ENCODE results near the gene PXMP2. TPM values are rescaled to one million over a fixed set of nuclear protein-coding genes. Genes with fewer than 3 reads are reported as not detected.

PXMP2 gene
- total RNA-seq, 1 donor from 2014 or later: 34.8 TPM

- DNase-seq (ENCODE audit: low read depth): no peak
Observed at GRCh38 chr12:132719141-132719953, 32.0 kb downstream of the PXMP2 start.

GRCh38 chr12:132719954-132720324, 32.6 kb downstream of the PXMP2 start:
- no peak overlapping the region for H3K4me3 ChIP-seq (ENCODE audit: low read depth, low read length)
- H3K36me3 ChIP-seq (ENCODE audit: control insufficient read depth, insufficient read depth, low read length): peaks cover 5% of the 10 kb centered on the region
- no peaks in the 10 kb centered on the region for H3K27me3 ChIP-seq (ENCODE audit: control insufficient read depth, insufficient read depth, low read length)
- TF ChIP-seq CTCF (IDR thresholded peaks at IDR 0.05; ENCODE audit: insufficient read depth, low read length, poor library complexity, severe bottlenecking): no peak
- no peak for DNase-seq (ENCODE audit: low read depth)

More at GRCh38 chr12:132719141-132719953, 32.0 kb downstream of the PXMP2 start:
- no peak for TF ChIP-seq CTCF (IDR thresholded peaks at IDR 0.05; ENCODE audit: insufficient read depth, low read length, poor library complexity, severe bottlenecking)
- Histone ChIP-seq H3K36me3 (ENCODE audit: control insufficient read depth, insufficient read depth, low read length) (peaks cover 5% of the 10 kb centered on the region), H3K4me3 (ENCODE audit: low read depth, low read length) (no peak overlapping the region), H3K27me3 (ENCODE audit: control insufficient read depth, insufficient read depth, low read length) (no peaks in the 10 kb centered on the region)

GRCh38 chr12:132720606-132721345, 33.4 kb downstream of the PXMP2 start:
- Histone ChIP-seq H3K36me3 (ENCODE audit: control insufficient read depth, insufficient read depth, low read length) (peaks cover 5% of the 10 kb centered on the region), H3K27me3 (ENCODE audit: control insufficient read depth, insufficient read depth, low read length) (no peaks in the 10 kb centered on the region), H3K4me3 (ENCODE audit: low read depth, low read length) (no peak overlapping the region)
- no peak for DNase-seq (ENCODE audit: low read depth)
- no peak for TF ChIP-seq CTCF (IDR thresholded peaks at IDR 0.05; ENCODE audit: insufficient read depth, low read length, poor library complexity, severe bottlenecking)

GRCh38 chr12:132723015-132723763, 35.8 kb downstream of the PXMP2 start:
- peaks cover 5% of the 10 kb centered on the region for H3K36me3 ChIP-seq (ENCODE audit: control insufficient read depth, insufficient read depth, low read length)
- no peaks in the 10 kb centered on the region for H3K27me3 ChIP-seq (ENCODE audit: control insufficient read depth, insufficient read depth, low read length)
- DNase-seq (ENCODE audit: low read depth): no peak
- H3K4me3 ChIP-seq (ENCODE audit: low read depth, low read length): no peak overlapping the region
- no peak for TF ChIP-seq CTCF (IDR thresholded peaks at IDR 0.05; ENCODE audit: insufficient read depth, low read length, poor library complexity, severe bottlenecking)

- no peak overlapping the region for H3K4me3 ChIP-seq (ENCODE audit: low read depth, low read length)
- no peak for DNase-seq (ENCODE audit: low read depth)
- peaks cover 5% of the 10 kb centered on the region for H3K36me3 ChIP-seq (ENCODE audit: control insufficient read depth, insufficient read depth, low read length)
- no peaks in the 10 kb centered on the region for H3K27me3 ChIP-seq (ENCODE audit: control insufficient read depth, insufficient read depth, low read length)
- no peak for TF ChIP-seq CTCF (IDR thresholded peaks at IDR 0.05; ENCODE audit: insufficient read depth, low read length, poor library complexity, severe bottlenecking)
Observed at GRCh38 chr12:132723764-132724140, 36.4 kb downstream of the PXMP2 start.
